VCaP (cell line): ENCODE measurements around the gene SFTPB.

ENCODE experiments used
- H3K27ac ChIP-seq: fragments of 450-650 bp; 2 replicates; pipeline ENCODE4 v1.5.1; 2017
- CTCF ChIP-seq: fragments of 450-650 bp; conservative IDR thresholded peaks from 2 replicates; pipeline ENCODE4 v1.5.1; 2017; ENCODE audit warnings: mild to moderate bottlenecking, moderate library complexity

Gene SFTPB

DNA sequence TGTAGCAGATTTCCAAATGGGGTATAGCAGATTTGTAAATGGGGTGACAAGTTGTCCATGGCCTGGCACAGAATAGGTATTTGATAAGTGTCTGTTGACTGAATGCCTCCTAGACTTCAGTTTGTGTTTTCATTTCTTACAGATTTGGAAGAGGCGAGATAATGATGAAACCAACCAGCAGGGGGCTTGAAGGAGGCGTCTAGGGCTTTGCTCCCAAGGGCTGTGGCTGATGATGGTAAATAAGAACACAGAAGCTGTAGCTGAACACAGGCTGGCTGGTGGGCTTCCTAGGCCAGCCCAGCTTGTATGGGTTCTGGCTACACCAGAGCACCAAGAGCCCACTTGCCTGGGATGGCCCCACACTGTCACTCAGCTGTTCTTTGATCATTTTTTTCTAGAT, 19.4 kb downstream of the SFTPB start:
- no peak overlapping the region for H3K27ac ChIP-seq
- TF ChIP-seq CTCF, result peak; percentile 70

DNA sequence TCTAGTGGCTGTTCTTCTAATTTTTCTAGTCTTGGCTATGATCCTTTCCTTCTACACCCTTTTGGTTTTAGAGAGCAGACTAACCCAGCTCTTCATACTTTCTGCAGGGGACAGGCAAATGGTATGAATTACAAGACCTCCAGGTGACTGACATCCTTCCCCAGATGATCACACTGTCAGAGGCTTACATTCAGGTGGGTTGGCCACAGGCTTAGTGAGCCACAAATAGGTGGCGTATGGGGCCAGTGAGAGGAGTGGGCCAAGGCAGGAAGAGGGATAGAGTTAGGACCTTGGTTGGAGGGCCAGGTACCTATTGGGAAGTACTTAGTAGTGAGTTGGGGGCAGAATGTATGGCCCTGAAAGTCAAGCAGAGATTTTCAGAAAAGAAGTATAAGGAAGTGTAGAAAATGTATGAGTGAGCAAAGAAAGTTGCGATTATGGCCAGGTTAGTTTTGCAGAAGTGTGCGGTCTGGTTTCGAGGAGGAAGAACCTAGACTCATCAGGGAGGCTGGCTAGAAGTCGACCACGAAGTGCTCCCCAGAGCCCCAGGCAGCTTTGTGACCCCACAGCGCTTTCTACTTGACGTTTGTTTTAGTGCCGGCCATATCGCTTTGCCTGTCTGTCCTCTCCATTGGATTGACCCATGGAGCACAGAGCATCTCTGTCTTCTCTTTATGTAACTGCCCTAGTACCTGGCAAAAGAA, 20.0 kb downstream of the SFTPB start:
- no peak overlapping the region for H3K27ac ChIP-seq
- no peak for TF ChIP-seq CTCF

DNA sequence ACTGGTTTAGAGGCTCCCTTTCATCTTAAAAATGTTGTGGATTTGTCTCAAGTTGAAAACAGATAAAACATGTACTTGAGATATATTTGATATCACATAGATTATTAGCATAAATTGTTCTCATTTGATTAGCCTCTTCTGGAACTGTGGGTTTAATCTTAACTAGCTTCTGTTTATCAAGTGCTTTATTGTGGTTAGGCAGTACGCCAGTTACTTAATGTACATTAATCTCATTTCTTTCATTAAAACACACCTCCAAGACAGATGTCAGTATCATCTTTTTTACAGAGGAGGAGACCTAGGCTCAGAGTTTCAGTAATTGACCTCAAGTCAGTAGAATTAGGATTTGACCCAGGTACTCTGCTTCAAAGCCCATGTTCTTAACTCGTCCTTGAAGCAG, 21.8 kb downstream of the SFTPB start:
- no peak for TF ChIP-seq CTCF
- H3K27ac ChIP-seq, result no peak overlapping the region

DNA sequence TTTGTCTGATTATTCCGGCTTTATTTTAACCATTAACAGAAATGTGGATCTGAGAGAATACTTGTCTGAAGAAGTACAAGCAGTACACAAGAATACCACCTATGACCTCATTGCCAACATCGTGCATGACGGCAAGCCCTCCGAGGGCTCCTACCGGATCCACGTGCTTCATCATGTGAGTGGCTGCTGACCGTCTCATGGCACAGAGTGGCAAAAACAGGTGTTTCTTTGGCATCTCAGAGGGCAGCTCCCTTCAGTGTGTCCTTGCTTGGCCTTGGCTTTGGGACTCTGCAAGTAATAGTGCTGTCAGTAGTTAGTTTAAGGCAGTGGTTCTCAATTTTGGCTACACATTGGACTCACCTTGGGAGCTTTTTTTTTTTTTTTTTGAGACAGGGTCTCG, 23.1 kb downstream of the SFTPB start:
- no peak overlapping the region for H3K27ac ChIP-seq
- TF ChIP-seq CTCF, result no peak

DNA sequence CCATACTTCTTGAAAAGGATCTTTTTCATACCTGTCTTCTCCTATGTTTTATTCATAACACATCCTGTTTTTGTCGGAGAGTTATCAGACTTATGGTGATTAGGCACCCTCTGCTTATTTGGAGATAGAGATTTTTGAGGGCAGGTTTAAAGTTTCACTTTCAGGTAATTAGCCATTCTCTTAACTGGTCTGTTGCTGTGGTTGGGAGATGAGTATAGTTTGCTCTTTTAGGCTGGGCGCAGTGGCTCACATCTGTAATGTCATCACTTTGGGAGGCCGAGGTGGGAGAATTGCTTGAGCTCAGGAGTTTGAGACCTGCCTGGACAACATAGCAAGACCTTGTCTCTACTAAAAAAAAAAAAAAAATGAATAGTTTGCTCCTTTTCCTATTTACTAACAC, 25.3 kb downstream of the SFTPB start:
- no peak for TF ChIP-seq CTCF
- H3K27ac ChIP-seq, result no peak overlapping the region

- no peak for TF ChIP-seq CTCF
Measured at GRCh38 chr2:85635636-85636035, 32.4 kb downstream of the SFTPB start.

DNA sequence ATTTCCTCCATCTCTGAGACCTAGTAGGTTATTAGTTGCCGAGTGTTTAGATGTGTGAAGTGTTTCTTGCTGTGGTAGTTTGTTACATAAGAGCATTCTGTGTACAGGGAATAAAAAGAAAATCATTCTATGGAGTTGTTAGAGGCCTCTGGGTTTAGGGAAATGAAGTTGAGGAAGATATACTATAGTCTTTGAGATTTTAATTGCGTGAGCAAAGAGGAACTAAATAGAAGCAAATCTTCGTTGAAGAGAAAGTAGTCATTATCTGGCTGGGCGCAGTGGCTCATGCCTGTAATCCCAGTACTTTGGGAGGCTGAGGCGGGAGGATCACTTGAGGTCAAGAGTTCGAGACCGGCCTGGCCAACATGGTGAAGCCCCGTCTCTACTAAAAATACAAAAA, 33.0 kb downstream of the SFTPB start:
- TF ChIP-seq CTCF, result no peak
- no peak overlapping the region for H3K27ac ChIP-seq

More at GRCh38 chr2:85635636-85636035, 32.4 kb downstream of the SFTPB start:
- no peak overlapping the region for H3K27ac ChIP-seq
